MM.1S (cell line): ENCODE results near the gene PTPRN2.

Source experiments
- DNase-seq: peaks from one replicate; pipeline ENCODE4 v3.0.0-alpha.2; 2015
- H2AFZ ChIP-seq: fragments of 300-600 bp; sonication (generic); 2 replicates; pipeline ENCODE4 v1.6.0; 2016; ENCODE audit warnings: antibody characterized with exemption, low read length
- H3F3A ChIP-seq: fragments of 300-600 bp; sonication (generic); 2 replicates; pipeline ENCODE4 v1.6.1; 2016; ENCODE audit warnings: mild to moderate bottlenecking, antibody characterized with exemption, low read length, moderate library complexity, mixed read lengths; ENCODE audit not compliant: insufficient read depth
- H3K27ac ChIP-seq: fragments of 300-600 bp; sonication (generic); 2 replicates; pipeline ENCODE4 v1.5.1; 2016; ENCODE audit warnings: mild to moderate bottlenecking, low read length
- H3K27me3 ChIP-seq: fragments of 300-600 bp; sonication (generic); replicated peaks from 2 replicates; pipeline ENCODE4 v1.6.0; 2016; ENCODE audit warnings: low read length; ENCODE audit not compliant: insufficient read depth
- H3K36me3 ChIP-seq: fragments of 300-600 bp; sonication (generic); replicated peaks from 2 replicates; pipeline ENCODE4 v1.6.1; 2016; ENCODE audit warnings: mild to moderate bottlenecking, low read length, mixed read lengths; ENCODE audit not compliant: insufficient read depth
- H3K4me1 ChIP-seq: fragments of 300-600 bp; sonication (generic); 2 replicates; pipeline ENCODE4 v1.6.1; 2016; ENCODE audit warnings: low read length, mixed read lengths
- H3K4me2 ChIP-seq: fragments of 300-600 bp; sonication (generic); 2 replicates; pipeline ENCODE4 v1.6.0; 2016; ENCODE audit warnings: low read depth, low read length
- H3K4me3 ChIP-seq: fragments of 300-600 bp; sonication (generic); 2 replicates; pipeline ENCODE4 v1.5.1; 2016; ENCODE audit warnings: low read length, mixed read lengths
- H3K79me2 ChIP-seq: fragments of 300-600 bp; sonication (generic); 2 replicates; pipeline ENCODE4 v1.6.1; 2016; ENCODE audit warnings: mixed run types, low read length, mixed read lengths
- H3K9ac ChIP-seq: fragments of 300-600 bp; sonication (generic); 2 replicates; pipeline ENCODE4 v1.6.1; 2016; ENCODE audit warnings: low read length, mixed read lengths
- H3K9me2 ChIP-seq: fragments of 300-600 bp; sonication (generic); replicated peaks from 2 replicates; pipeline ENCODE4 v1.6.1; 2016; ENCODE audit warnings: mild to moderate bottlenecking, low read length, mixed read lengths; ENCODE audit not compliant: insufficient read depth
- H3K9me3 ChIP-seq: fragments of 300-600 bp; sonication (generic); replicated peaks from 2 replicates; pipeline ENCODE4 v1.6.1; 2016; ENCODE audit warnings: mild to moderate bottlenecking, low read length, mixed read lengths; ENCODE audit not compliant: insufficient read depth
- H4K20me1 ChIP-seq: fragments of 300-600 bp; sonication (generic); 2 replicates; pipeline ENCODE4 v1.6.1; 2016; ENCODE audit warnings: mild to moderate bottlenecking, low read length, moderate library complexity, mixed read lengths; ENCODE audit not compliant: insufficient read depth
- EZH2 ChIP-seq: fragments of 300-600 bp; sonication (generic); optimal IDR thresholded peaks from 2 replicates; pipeline ENCODE3; 2017; ENCODE audit warnings: low read depth, mild to moderate bottlenecking, antibody characterized with exemption, low read length, mixed read lengths
- EZH2phosphoT487 ChIP-seq: fragments of 300-600 bp; sonication (generic); IDR thresholded peaks from 2 replicates; pipeline ENCODE4 v1.6.1; 2018; ENCODE audit warnings: antibody characterized with exemption, low read length
- TF ChIP-seq, protein P1 (sequence below): fragments of 300-600 bp; sonication (generic); IDR thresholded peaks from 2 replicates; pipeline ENCODE4 v1.5.1; 2016; ENCODE audit warnings: antibody characterized with exemption, low read length, mixed read lengths

Gene PTPRN2

GRCh38 chr7:157622408-157623205 lies 965.0 kb downstream of the PTPRN2 start:
- peaks cover 100% of the 10 kb centered on the region for H3K27me3 ChIP-seq
- H3K4me1 ChIP-seq: no peaks in the 10 kb centered on the region
- no peak overlapping the region for H3K4me3 ChIP-seq
- H3K79me2 ChIP-seq: no peaks in the 10 kb centered on the region
- no peaks in the 10 kb centered on the region for H3F3A ChIP-seq
- no peaks in the 10 kb centered on the region for H3K9me2 ChIP-seq
- no peaks in the 10 kb centered on the region for H3K9me3 ChIP-seq
- H3K36me3 ChIP-seq: no peaks in the 10 kb centered on the region
- H4K20me1 ChIP-seq: no peaks in the 10 kb centered on the region
- no peak for DNase-seq
- no peak overlapping the region for H3K9ac ChIP-seq
- H2AFZ ChIP-seq: no peak overlapping the region
- H3K27ac ChIP-seq: no peak overlapping the region
- no peak overlapping the region for H3K4me2 ChIP-seq
- TF ChIP-seq, protein P1, sequence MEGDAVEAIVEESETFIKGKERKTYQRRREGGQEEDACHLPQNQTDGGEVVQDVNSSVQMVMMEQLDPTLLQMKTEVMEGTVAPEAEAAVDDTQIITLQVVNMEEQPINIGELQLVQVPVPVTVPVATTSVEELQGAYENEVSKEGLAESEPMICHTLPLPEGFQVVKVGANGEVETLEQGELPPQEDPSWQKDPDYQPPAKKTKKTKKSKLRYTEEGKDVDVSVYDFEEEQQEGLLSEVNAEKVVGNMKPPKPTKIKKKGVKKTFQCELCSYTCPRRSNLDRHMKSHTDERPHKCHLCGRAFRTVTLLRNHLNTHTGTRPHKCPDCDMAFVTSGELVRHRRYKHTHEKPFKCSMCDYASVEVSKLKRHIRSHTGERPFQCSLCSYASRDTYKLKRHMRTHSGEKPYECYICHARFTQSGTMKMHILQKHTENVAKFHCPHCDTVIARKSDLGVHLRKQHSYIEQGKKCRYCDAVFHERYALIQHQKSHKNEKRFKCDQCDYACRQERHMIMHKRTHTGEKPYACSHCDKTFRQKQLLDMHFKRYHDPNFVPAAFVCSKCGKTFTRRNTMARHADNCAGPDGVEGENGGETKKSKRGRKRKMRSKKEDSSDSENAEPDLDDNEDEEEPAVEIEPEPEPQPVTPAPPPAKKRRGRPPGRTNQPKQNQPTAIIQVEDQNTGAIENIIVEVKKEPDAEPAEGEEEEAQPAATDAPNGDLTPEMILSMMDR: no peak
- TF ChIP-seq EZH2 (no peak), EZH2phosphoT487 (no peak)

GRCh38 chr7:157622000-157622399 lies 965.6 kb downstream of the PTPRN2 start:
- no peak overlapping the region for H3K9ac ChIP-seq
- H3K9me2 ChIP-seq: no peaks in the 10 kb centered on the region
- H3K4me3 ChIP-seq: no peak overlapping the region
- no peak overlapping the region for H2AFZ ChIP-seq
- H3K27me3 ChIP-seq: peaks cover 98% of the 10 kb centered on the region
- H3K36me3 ChIP-seq: no peaks in the 10 kb centered on the region
- TF ChIP-seq, protein P1: no peak
- no peak for TF ChIP-seq EZH2
- TF ChIP-seq EZH2phosphoT487: no peak
- H3K27ac ChIP-seq: no peak overlapping the region
- no peaks in the 10 kb centered on the region for H4K20me1 ChIP-seq
- H3F3A ChIP-seq: no peaks in the 10 kb centered on the region
- H3K4me1 ChIP-seq: no peaks in the 10 kb centered on the region
- no peak for DNase-seq
- no peaks in the 10 kb centered on the region for H3K79me2 ChIP-seq
- no peak overlapping the region for H3K4me2 ChIP-seq
- H3K9me3 ChIP-seq: no peaks in the 10 kb centered on the region

DNA sequence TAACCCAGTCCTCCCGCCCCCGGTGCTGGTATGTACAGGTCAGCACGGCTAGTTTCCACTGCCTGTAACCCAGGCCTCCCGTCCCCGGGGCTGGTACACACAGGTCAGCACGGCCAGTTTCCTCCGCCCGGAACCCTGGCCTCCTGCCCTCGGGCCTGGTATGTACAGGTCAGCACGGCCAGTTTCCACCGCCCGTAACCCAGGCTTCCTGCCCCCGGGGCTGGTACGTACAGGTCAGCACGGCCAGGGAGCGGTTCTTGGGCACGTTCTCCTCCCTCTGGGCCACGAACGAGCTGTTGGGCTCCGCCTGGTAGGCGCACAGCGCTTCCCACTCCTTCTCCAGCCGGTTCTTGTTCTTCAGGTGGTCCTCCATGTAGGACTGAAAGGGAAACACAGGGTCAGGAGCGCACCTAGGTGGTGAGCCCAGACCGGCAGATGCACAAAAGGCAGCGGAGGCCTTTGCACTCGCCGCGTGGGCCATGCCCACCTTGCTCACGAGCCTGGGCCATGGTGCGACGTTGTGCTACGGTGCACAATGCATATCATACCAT lies 966.4 kb downstream of the PTPRN2 start:
- Histone ChIP-seq H3K4me3 (no peak overlapping the region), H3K79me2 (no peaks in the 10 kb centered on the region), H3K27me3 (peaks cover 97% of the 10 kb centered on the region), H3K9ac (no peak overlapping the region), H3K4me1 (no peaks in the 10 kb centered on the region), H3K27ac (no peak overlapping the region), H3K9me3 (no peaks in the 10 kb centered on the region), H2AFZ (no peak overlapping the region), H3K4me2 (no peak overlapping the region), H4K20me1 (no peaks in the 10 kb centered on the region), H3F3A (no peaks in the 10 kb centered on the region), H3K9me2 (no peaks in the 10 kb centered on the region), H3K36me3 (no peaks in the 10 kb centered on the region)
- no peak for TF ChIP-seq EZH2
- no peak for DNase-seq

DNA sequence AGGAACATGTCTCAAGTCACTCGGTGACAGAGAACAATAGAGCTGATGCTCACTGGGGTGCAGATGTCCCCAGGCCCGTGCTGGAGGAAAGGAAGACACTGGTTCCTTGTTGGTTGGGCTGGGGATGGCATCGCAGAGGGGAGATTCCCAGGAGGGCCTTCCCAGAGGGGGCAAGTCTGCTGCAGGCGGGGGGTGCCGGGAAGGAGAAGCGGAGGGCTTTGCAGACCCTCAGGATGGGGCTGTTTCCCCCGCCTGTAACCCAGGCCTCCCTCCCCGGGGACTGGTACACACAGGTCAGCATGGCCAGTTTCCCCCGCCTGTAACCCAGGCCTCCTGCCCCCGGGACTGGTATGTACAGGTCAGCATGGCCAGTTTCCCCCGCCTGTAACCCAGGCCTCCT lies 967.0 kb downstream of the PTPRN2 start:
- no peak for DNase-seq
- H3K4me3 ChIP-seq: no peak overlapping the region
- no peaks in the 10 kb centered on the region for H3F3A ChIP-seq
- no peak overlapping the region for H3K4me2 ChIP-seq
- H2AFZ ChIP-seq: no peak overlapping the region
- no peak overlapping the region for H3K27ac ChIP-seq
- H3K79me2 ChIP-seq: no peaks in the 10 kb centered on the region
- H3K4me1 ChIP-seq: no peaks in the 10 kb centered on the region
- no peaks in the 10 kb centered on the region for H3K36me3 ChIP-seq
- no peak overlapping the region for H3K9ac ChIP-seq
- H3K27me3 ChIP-seq: peaks cover 97% of the 10 kb centered on the region
- no peaks in the 10 kb centered on the region for H4K20me1 ChIP-seq
- no peaks in the 10 kb centered on the region for H3K9me2 ChIP-seq
- TF ChIP-seq EZH2 (no peak), EZH2phosphoT487 (no peak)
- TF ChIP-seq, protein P1: no peak
- no peaks in the 10 kb centered on the region for H3K9me3 ChIP-seq
